ENCODE results near the gene DHPS. TPM values are rescaled to one million over a fixed set of nuclear protein-coding genes. Genes with fewer than 3 reads are reported as not detected.

DHPS gene
- total RNA-seq, 1 donor from 2014 or later: 78.3 TPM

GRCh38 chr19:12669270-12670158, 12.2 kb downstream of the DHPS start:
- DNase-seq (ENCODE audit: low spot score): peak; percentile 86
- Histone ChIP-seq H2AFZ (replicated peaks) (peak overlapping the region; percentile 100), H3F3A (ENCODE audit: low read depth) (peaks cover 32% of the 10 kb centered on the region), H3K36me3 (no peaks in the 10 kb centered on the region), H4K20me1 (ENCODE audit: low read depth) (peaks cover under 1% of the 10 kb centered on the region), H3K9ac (peak overlapping the region; percentile 87), H3K27me3 (no peaks in the 10 kb centered on the region), H3K79me2 (ENCODE audit: low read depth) (peaks cover 43% of the 10 kb centered on the region), H3K4me3 (peak overlapping the region; percentile 87), H3K4me2 (peak overlapping the region; percentile 92), H3K9me3 (ENCODE audit: low read depth) (no peaks in the 10 kb centered on the region), H3K4me1 (peaks cover 7% of the 10 kb centered on the region), H3K27ac (peak overlapping the region; percentile 98)
- Mint-ChIP-seq H3K36me3 (peaks cover 10% of the 10 kb centered on the region), H3K4me1 (peaks cover 35% of the 10 kb centered on the region), H3K4me3 (peak overlapping the region; percentile 97), H3K9me3 (no peaks in the 10 kb centered on the region), H3K27ac (peak overlapping the region; percentile 99), H3K27me3 (ENCODE audit: insufficient read depth, low read depth) (peaks cover 15% of the 10 kb centered on the region)
- no peak for TF ChIP-seq EZH2 (IDR thresholded peaks at IDR 0.05)
- TF ChIP-seq, protein P1, sequence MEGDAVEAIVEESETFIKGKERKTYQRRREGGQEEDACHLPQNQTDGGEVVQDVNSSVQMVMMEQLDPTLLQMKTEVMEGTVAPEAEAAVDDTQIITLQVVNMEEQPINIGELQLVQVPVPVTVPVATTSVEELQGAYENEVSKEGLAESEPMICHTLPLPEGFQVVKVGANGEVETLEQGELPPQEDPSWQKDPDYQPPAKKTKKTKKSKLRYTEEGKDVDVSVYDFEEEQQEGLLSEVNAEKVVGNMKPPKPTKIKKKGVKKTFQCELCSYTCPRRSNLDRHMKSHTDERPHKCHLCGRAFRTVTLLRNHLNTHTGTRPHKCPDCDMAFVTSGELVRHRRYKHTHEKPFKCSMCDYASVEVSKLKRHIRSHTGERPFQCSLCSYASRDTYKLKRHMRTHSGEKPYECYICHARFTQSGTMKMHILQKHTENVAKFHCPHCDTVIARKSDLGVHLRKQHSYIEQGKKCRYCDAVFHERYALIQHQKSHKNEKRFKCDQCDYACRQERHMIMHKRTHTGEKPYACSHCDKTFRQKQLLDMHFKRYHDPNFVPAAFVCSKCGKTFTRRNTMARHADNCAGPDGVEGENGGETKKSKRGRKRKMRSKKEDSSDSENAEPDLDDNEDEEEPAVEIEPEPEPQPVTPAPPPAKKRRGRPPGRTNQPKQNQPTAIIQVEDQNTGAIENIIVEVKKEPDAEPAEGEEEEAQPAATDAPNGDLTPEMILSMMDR (IDR thresholded peaks at IDR 0.05): no peak
- no peak for TF ChIP-seq EZH2phosphoT487 (IDR thresholded peaks at IDR 0.05)

DNA sequence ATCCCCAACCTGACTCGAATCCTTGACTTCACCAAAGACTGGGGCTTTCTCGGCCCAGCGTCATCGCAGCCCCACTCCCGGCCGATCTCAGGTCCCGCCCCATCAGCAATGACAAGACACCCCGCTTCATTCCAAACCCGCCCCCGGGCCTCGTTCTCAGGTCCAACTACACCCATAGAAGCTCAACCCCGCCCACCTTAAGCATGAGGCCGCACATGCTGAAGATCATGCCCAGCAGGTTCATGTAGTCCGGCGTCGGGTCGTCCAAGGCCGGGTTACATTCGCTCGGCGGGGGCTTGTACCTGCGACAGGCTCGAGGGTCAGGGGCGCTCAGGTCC, 12.8 kb downstream of the DHPS start:
- Histone ChIP-seq H3K4me2 (peak overlapping the region; percentile 92), H3F3A (ENCODE audit: low read depth) (peaks cover 34% of the 10 kb centered on the region), H3K4me1 (peaks cover 7% of the 10 kb centered on the region), H3K4me3 (peak overlapping the region; percentile 87), H3K36me3 (no peaks in the 10 kb centered on the region), H2AFZ (replicated peaks) (peak overlapping the region; percentile 100), H3K9me3 (ENCODE audit: low read depth) (no peaks in the 10 kb centered on the region), H3K27me3 (no peaks in the 10 kb centered on the region), H3K79me2 (ENCODE audit: low read depth) (peaks cover 43% of the 10 kb centered on the region), H4K20me1 (ENCODE audit: low read depth) (no peaks in the 10 kb centered on the region), H3K9ac (peak overlapping the region; percentile 87), H3K27ac (no peak overlapping the region)
- H3K9me3 Mint-ChIP-seq: no peaks in the 10 kb centered on the region
- peaks cover 12% of the 10 kb centered on the region for H3K27me3 Mint-ChIP-seq (ENCODE audit: insufficient read depth, low read depth)
- H3K4me1 Mint-ChIP-seq: peaks cover 35% of the 10 kb centered on the region
- peaks cover 5% of the 10 kb centered on the region for H3K36me3 Mint-ChIP-seq
- H3K4me3 Mint-ChIP-seq: peak overlapping the region; percentile 97
- TF ChIP-seq EZH2phosphoT487 (IDR thresholded peaks at IDR 0.05): no peak
- no peak for TF ChIP-seq EZH2 (IDR thresholded peaks at IDR 0.05)
- TF ChIP-seq, protein P1 (IDR thresholded peaks at IDR 0.05): no peak
- peak; percentile 53 for DNase-seq (ENCODE audit: low spot score)
- H3K27ac Mint-ChIP-seq: peak overlapping the region; percentile 90

DNA sequence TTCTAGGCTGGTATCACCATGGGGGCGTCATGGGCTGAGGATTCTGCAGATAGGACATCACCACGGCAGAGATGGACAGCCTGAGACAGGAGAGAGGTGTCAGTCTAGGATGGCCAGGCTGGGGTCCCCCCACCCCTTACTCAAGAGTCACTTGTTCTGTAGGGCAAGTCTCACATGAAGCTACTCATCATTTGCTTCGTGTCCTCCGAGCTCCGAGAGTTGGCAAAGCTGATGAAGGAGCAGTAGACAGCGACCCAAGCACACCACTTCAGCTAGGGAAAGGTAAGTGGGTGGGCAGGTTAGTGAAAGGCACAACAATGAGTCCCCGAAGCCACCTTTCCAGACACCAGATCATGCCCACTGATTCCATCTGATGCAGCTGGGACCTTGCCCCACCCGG, 13.3 kb downstream of the DHPS start:
- Mint-ChIP-seq H3K27me3 (ENCODE audit: insufficient read depth, low read depth) (peaks cover 9% of the 10 kb centered on the region), H3K4me3 (peak overlapping the region; percentile 97), H3K9me3 (no peaks in the 10 kb centered on the region), H3K4me1 (peaks cover 35% of the 10 kb centered on the region), H3K27ac (peak overlapping the region; percentile 90), H3K36me3 (peaks cover 7% of the 10 kb centered on the region)
- no peaks in the 10 kb centered on the region for H4K20me1 ChIP-seq (ENCODE audit: low read depth)
- DNase-seq (ENCODE audit: low spot score): no peak
- H3K4me3 ChIP-seq: peak overlapping the region; percentile 87
- H3F3A ChIP-seq (ENCODE audit: low read depth): peaks cover 34% of the 10 kb centered on the region
- no peaks in the 10 kb centered on the region for H3K9me3 ChIP-seq (ENCODE audit: low read depth)
- peaks cover 43% of the 10 kb centered on the region for H3K79me2 ChIP-seq (ENCODE audit: low read depth)
- H3K4me1 ChIP-seq: peaks cover 7% of the 10 kb centered on the region
- no peak overlapping the region for H3K27ac ChIP-seq
- peak overlapping the region; percentile 92 for H3K4me2 ChIP-seq
- H3K36me3 ChIP-seq: no peaks in the 10 kb centered on the region
- TF ChIP-seq, protein P1 (IDR thresholded peaks at IDR 0.05): no peak
- TF ChIP-seq EZH2phosphoT487 (IDR thresholded peaks at IDR 0.05) (no peak), EZH2 (IDR thresholded peaks at IDR 0.05) (no peak)
- H3K9ac ChIP-seq: peak overlapping the region; percentile 87
- no peaks in the 10 kb centered on the region for H3K27me3 ChIP-seq
- H2AFZ ChIP-seq (replicated peaks): no peak overlapping the region
